ENCODE data around the gene RGPD8. TPM values are rescaled to one million over a fixed set of nuclear protein-coding genes. Genes with fewer than 3 reads are reported as not detected.
"Not testable (repeated sequence)": the region's sequence is repeated elsewhere in the genome, so short reads cannot be mapped to it uniquely, and the experiment has no call there.

Gene RGPD8
- total and polyA plus RNA-seq, 2 of the 13 experiments (the other 11 are each of a cell fraction or from before 2014, with no cell fraction given): 2.3 to 12.8 TPM

DNA sequence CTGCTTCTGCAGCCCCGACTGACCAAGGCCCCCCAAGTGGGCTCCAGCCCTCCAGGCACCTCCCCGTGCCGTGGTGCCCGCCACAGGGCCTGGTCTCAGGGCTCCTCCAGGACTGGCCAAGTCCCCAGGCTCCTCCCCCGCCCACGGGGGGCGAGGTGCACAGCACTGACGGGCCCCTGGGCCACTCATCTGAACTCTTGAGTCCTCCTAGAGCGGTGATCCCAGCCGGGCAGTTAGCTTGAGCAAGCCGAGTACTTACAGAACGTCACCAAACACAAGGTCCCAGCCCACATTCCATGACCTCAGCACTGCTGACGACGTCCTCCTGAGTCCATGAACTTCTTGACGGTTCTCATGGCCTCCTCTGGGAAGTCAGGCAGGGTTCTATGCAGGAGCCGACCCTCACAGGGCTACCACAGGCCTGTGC lies 4.0 kb upstream of the RGPD8 start (continued):
- TF ChIP-seq, protein P1, sequence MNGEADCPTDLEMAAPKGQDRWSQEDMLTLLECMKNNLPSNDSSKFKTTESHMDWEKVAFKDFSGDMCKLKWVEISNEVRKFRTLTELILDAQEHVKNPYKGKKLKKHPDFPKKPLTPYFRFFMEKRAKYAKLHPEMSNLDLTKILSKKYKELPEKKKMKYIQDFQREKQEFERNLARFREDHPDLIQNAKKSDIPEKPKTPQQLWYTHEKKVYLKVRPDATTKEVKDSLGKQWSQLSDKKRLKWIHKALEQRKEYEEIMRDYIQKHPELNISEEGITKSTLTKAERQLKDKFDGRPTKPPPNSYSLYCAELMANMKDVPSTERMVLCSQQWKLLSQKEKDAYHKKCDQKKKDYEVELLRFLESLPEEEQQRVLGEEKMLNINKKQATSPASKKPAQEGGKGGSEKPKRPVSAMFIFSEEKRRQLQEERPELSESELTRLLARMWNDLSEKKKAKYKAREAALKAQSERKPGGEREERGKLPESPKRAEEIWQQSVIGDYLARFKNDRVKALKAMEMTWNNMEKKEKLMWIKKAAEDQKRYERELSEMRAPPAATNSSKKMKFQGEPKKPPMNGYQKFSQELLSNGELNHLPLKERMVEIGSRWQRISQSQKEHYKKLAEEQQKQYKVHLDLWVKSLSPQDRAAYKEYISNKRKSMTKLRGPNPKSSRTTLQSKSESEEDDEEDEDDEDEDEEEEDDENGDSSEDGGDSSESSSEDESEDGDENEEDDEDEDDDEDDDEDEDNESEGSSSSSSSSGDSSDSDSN (CRISPR knock-in tag; IDR thresholded peaks at IDR 0.05): peak; percentile 25; the same call in 1 of the 2 replicates
- TF ChIP-seq ZNF598 (CRISPR knock-in tag; IDR thresholded peaks at IDR 0.05; ENCODE audit: borderline replicate concordance): 0 out of 2 replicates have a peak, but pooled peaks have one; percentile 34
- TF ChIP-seq, protein P2, sequence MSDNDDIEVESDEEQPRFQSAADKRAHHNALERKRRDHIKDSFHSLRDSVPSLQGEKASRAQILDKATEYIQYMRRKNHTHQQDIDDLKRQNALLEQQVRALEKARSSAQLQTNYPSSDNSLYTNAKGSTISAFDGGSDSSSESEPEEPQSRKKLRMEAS (IDR thresholded peaks at IDR 0.05): peak; percentile 32; the same call in 1 of the 2 replicates
- TF ChIP-seq ZNF350 (CRISPR knock-in tag; IDR thresholded peaks at IDR 0.05; ENCODE audit: borderline replicate concordance, low read depth): 0 out of 2 replicates have a peak, but pooled peaks have one; percentile 32
- TF ChIP-seq ZFX (CRISPR knock-in tag; IDR thresholded peaks at IDR 0.05; ENCODE audit: low read depth): peak; percentile 34; the same call in 1 of the 2 replicates
- 0 out of 2 replicates have a peak, but pooled peaks have one; percentile 58 for TF ChIP-seq ZBTB21 (CRISPR knock-in tag; IDR thresholded peaks at IDR 0.05)
- TF ChIP-seq, protein P3, sequence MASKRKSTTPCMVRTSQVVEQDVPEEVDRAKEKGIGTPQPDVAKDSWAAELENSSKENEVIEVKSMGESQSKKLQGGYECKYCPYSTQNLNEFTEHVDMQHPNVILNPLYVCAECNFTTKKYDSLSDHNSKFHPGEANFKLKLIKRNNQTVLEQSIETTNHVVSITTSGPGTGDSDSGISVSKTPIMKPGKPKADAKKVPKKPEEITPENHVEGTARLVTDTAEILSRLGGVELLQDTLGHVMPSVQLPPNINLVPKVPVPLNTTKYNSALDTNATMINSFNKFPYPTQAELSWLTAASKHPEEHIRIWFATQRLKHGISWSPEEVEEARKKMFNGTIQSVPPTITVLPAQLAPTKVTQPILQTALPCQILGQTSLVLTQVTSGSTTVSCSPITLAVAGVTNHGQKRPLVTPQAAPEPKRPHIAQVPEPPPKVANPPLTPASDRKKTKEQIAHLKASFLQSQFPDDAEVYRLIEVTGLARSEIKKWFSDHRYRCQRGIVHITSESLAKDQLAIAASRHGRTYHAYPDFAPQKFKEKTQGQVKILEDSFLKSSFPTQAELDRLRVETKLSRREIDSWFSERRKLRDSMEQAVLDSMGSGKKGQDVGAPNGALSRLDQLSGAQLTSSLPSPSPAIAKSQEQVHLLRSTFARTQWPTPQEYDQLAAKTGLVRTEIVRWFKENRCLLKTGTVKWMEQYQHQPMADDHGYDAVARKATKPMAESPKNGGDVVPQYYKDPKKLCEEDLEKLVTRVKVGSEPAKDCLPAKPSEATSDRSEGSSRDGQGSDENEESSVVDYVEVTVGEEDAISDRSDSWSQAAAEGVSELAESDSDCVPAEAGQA (IDR thresholded peaks at IDR 0.05; ENCODE audit: low read depth): 0 out of 2 replicates have a peak, but pooled peaks have one; percentile 16
- TF ChIP-seq, protein P3 (CRISPR knock-in tag; IDR thresholded peaks at IDR 0.05; ENCODE audit: borderline replicate concordance): not testable (repeated sequence)
- TF ChIP-seq, protein P4, sequence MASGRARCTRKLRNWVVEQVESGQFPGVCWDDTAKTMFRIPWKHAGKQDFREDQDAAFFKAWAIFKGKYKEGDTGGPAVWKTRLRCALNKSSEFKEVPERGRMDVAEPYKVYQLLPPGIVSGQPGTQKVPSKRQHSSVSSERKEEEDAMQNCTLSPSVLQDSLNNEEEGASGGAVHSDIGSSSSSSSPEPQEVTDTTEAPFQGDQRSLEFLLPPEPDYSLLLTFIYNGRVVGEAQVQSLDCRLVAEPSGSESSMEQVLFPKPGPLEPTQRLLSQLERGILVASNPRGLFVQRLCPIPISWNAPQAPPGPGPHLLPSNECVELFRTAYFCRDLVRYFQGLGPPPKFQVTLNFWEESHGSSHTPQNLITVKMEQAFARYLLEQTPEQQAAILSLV (CRISPR knock-in tag; IDR thresholded peaks at IDR 0.05; ENCODE audit: borderline replicate concordance): peak; percentile 44; the same call in 1 of the 2 replicates
- peak; percentile 38 for TF ChIP-seq TEAD3 (CRISPR knock-in tag; optimal IDR thresholded peaks at IDR 0.05; ENCODE audit: borderline replicate concordance)
- 0 out of 2 replicates have a peak, but pooled peaks have one; percentile 56 for TF ChIP-seq ZNF547 (CRISPR knock-in tag; IDR thresholded peaks at IDR 0.05)
- TF ChIP-seq ZNF263 (CRISPR knock-in tag; IDR thresholded peaks at IDR 0.05): peak; percentile 98
- TF ChIP-seq ZNF777 (CRISPR knock-in tag; IDR thresholded peaks at IDR 0.05): peak; percentile 60; the same call in 1 of the 2 replicates
- 0 out of 2 replicates have a peak, but pooled peaks have one; percentile 13 for TF ChIP-seq HDAC1 (CRISPR knock-in tag; IDR thresholded peaks at IDR 0.05)
- TF ChIP-seq GATAD2A (CRISPR knock-in tag; IDR thresholded peaks at IDR 0.05): 0 out of 2 replicates have a peak, but pooled peaks have one; percentile 17

All from HepG2 (cell line).